Vagina (tissue), 2 donors: Measurements from ENCODE around the gene CAPN13.

Experiments
- CTCF ChIP-seq, 3 experiments: fragments of 450-650 bp in 2 of 3; fragments of 200-600 bp in 1 of 3; sonication (generic) in 1 of 3; IDR thresholded peaks; one replicate each; pipeline ENCODE4 v1.5.1; 2017 to 2019; ENCODE audit warnings: antibody characterized with exemption in 3 of 3, mild to moderate bottlenecking in 2 of 3, moderate library complexity in 2 of 3
- POLR2A ChIP-seq, 2 donors: fragments of 450-650 bp; IDR thresholded peaks; one replicate each; pipeline ENCODE4 v1.6.1; 2017; ENCODE audit warnings: antibody characterized with exemption in 2 of 2, mild to moderate bottlenecking in 2 of 2, moderate library complexity in 2 of 2
- POLR2AphosphoS5 ChIP-seq, 2 donors: sonication (generic); formaldehyde crosslinking; IDR thresholded peaks; one replicate each; pipeline ENCODE4 v1.9.0; 2017; ENCODE audit warnings: antibody characterized with exemption in 2 of 2, mild to moderate bottlenecking in 2 of 2, low read depth in 1 of 2; ENCODE audit not compliant: insufficient read depth in 1 of 2

DNA sequence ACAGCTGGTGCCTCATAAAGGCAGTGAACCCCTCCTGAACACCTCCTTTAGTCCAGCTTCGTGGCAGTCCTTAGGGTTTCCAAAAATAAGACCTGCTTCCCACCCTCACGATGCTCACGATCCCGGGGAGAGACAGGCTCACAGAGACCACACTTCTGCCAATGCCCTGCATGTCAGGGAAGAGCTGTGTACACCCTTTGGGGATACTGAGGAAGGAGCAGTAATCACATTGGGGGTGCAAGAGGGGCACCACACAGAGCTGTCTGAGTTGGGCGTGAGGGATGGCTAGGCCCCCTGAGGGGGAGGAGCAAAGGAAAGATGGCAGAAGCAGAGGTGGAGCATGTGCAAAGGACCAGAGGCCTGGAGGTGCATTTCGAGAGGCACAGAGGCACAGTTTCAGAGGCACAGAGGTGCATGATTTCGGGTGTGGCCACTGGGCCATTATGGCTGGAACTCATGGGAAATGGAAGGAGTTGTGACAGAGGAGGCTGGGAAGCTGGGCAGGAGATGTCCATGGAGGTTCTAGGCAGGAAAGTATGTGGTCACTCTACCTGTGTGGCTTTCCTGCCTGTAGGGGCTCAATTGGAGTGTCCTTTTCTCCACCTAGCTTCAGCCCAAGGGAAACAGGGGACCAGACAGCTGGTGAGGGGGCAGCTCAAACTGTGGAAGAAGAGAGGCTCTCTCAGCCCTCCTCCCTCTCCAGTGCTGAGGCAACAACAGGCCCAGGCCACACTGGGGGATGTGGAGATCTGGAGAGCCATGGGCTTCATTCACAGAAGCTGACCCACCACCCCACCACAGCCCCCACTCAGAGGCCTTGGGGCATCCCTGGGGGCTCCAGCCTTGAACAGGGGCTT lies 115.9 kb downstream of the CAPN13 start:
- TF ChIP-seq POLR2A (IDR thresholded peaks at IDR 0.05) (no peak), CTCF (IDR thresholded peaks at IDR 0.05) (no peak), POLR2AphosphoS5 (IDR thresholded peaks at IDR 0.05; ENCODE audit: insufficient read depth in 1 of 2, low read depth in 1 of 2) (no peak)
